AG09319 (cell line): Measurements from ENCODE around the gene ADH6.

Experiments used
- DNase-seq: peaks from one replicate; pipeline ENCODE4 v3.0.0-alpha.2; 2010; ENCODE audit warnings: low read depth; ENCODE audit errors: extremely low read depth
- CTCF ChIP-seq: IDR thresholded peaks from 2 replicates; pipeline ENCODE4 v1.5.1; 2011; ENCODE audit warnings: low read depth, mild to moderate bottlenecking, inconsistent platforms, low read length, moderate library complexity

Gene ADH6

GRCh38 chr4:99186029-99186428, 33.0 kb downstream of the ADH6 start:
- TF ChIP-seq CTCF: no peak
- DNase-seq: no peak

- TF ChIP-seq CTCF: no peak
- no peak for DNase-seq
Measured at GRCh38 chr4:99185581-99185980, 33.5 kb downstream of the ADH6 start.

- peak; percentile 30 for DNase-seq
- TF ChIP-seq CTCF: no peak
Measured at GRCh38 chr4:99180382-99181070, 38.5 kb downstream of the ADH6 start.

GRCh38 chr4:99179626-99180025, 39.4 kb downstream of the ADH6 start:
- no peak for TF ChIP-seq CTCF
- no peak for DNase-seq

GRCh38 chr4:99179178-99179577, 39.9 kb downstream of the ADH6 start:
- DNase-seq: no peak
- no peak for TF ChIP-seq CTCF

GRCh38 chr4:99166544-99166943, 52.5 kb downstream of the ADH6 start:
- DNase-seq: no peak
- no peak for TF ChIP-seq CTCF

- DNase-seq: no peak
- TF ChIP-seq CTCF: no peak
Measured at GRCh38 chr4:99165978-99166377, 53.1 kb downstream of the ADH6 start.
